ENCODE measurements around the gene BCAS3.

BCAS3 gene

GRCh38 chr17:61362396-61362795 lies 684.7 kb downstream of the BCAS3 start:
- Histone ChIP-seq H3K4me1 (ENCODE audit: low read depth, poor library complexity, severe bottlenecking) (no peaks in the 10 kb centered on the region), H2AFZ (ENCODE audit: low read depth) (no peak overlapping the region), H3K4me3 (IDR thresholded peaks at IDR 0.05; ENCODE audit: insufficient read depth, low read depth, low read length) (no peak overlapping the region), H4K20me1 (ENCODE audit: insufficient read depth) (no peaks in the 10 kb centered on the region), H3K27ac (no peak overlapping the region), H3K9ac (no peak overlapping the region), H3K79me2 (ENCODE audit: insufficient read depth, low read depth) (no peaks in the 10 kb centered on the region), H3K36me3 (ENCODE audit: insufficient read depth) (no peaks in the 10 kb centered on the region), H3K27me3 (ENCODE audit: insufficient read depth, low read depth) (no peaks in the 10 kb centered on the region), H3K4me2 (no peak overlapping the region)
- TF ChIP-seq CTCF (conservative IDR thresholded peaks at IDR 0.05; ENCODE audit: low read depth, low read length): no peak

GRCh38 chr17:61362852-61363600 lies 685.4 kb downstream of the BCAS3 start:
- Histone ChIP-seq H3K36me3 (ENCODE audit: insufficient read depth) (no peaks in the 10 kb centered on the region), H3K4me1 (ENCODE audit: low read depth, poor library complexity, severe bottlenecking) (no peaks in the 10 kb centered on the region), H2AFZ (ENCODE audit: low read depth) (no peak overlapping the region), H3K27me3 (ENCODE audit: insufficient read depth, low read depth) (no peaks in the 10 kb centered on the region), H3K9ac (no peak overlapping the region), H3K79me2 (ENCODE audit: insufficient read depth, low read depth) (no peaks in the 10 kb centered on the region), H3K4me2 (no peak overlapping the region), H4K20me1 (ENCODE audit: insufficient read depth) (no peaks in the 10 kb centered on the region), H3K27ac (no peak overlapping the region), H3K4me3 (IDR thresholded peaks at IDR 0.05; ENCODE audit: insufficient read depth, low read depth, low read length) (no peak overlapping the region)
- TF ChIP-seq CTCF (conservative IDR thresholded peaks at IDR 0.05; ENCODE audit: low read depth, low read length): no peak

- Histone ChIP-seq H3K9ac (no peak overlapping the region), H3K4me1 (ENCODE audit: low read depth, poor library complexity, severe bottlenecking) (no peaks in the 10 kb centered on the region), H3K4me2 (no peak overlapping the region), H3K27me3 (ENCODE audit: insufficient read depth, low read depth) (no peaks in the 10 kb centered on the region), H3K36me3 (ENCODE audit: insufficient read depth) (no peaks in the 10 kb centered on the region), H3K4me3 (IDR thresholded peaks at IDR 0.05; ENCODE audit: insufficient read depth, low read depth, low read length) (no peak overlapping the region), H4K20me1 (ENCODE audit: insufficient read depth) (no peaks in the 10 kb centered on the region), H2AFZ (ENCODE audit: low read depth) (no peak overlapping the region), H3K27ac (no peak overlapping the region), H3K79me2 (ENCODE audit: insufficient read depth, low read depth) (no peaks in the 10 kb centered on the region)
- no peak for TF ChIP-seq CTCF (conservative IDR thresholded peaks at IDR 0.05; ENCODE audit: low read depth, low read length)
Observed at GRCh38 chr17:61363601-61364462, 686.2 kb downstream of the BCAS3 start.

- Histone ChIP-seq H3K4me3 (IDR thresholded peaks at IDR 0.05; ENCODE audit: insufficient read depth, low read depth, low read length) (no peak overlapping the region), H3K36me3 (ENCODE audit: insufficient read depth) (no peaks in the 10 kb centered on the region), H3K9ac (no peak overlapping the region), H2AFZ (ENCODE audit: low read depth) (no peak overlapping the region), H3K4me2 (no peak overlapping the region), H3K4me1 (ENCODE audit: low read depth, poor library complexity, severe bottlenecking) (no peaks in the 10 kb centered on the region), H3K79me2 (ENCODE audit: insufficient read depth, low read depth) (no peaks in the 10 kb centered on the region), H4K20me1 (ENCODE audit: insufficient read depth) (no peaks in the 10 kb centered on the region), H3K27me3 (ENCODE audit: insufficient read depth, low read depth) (no peaks in the 10 kb centered on the region), H3K27ac (no peak overlapping the region)
- TF ChIP-seq CTCF (conservative IDR thresholded peaks at IDR 0.05; ENCODE audit: low read depth, low read length): no peak
Observed at GRCh38 chr17:61364463-61364846, 686.8 kb downstream of the BCAS3 start.

Data from KMS-11 (cell line).